HG03521 (cell line): ENCODE measurements around the gene NAPA.

ENCODE experiments used
- ATAC-seq: cut with Tn5 transposase; IDR thresholded peaks from one replicate; pipeline ENCODE4 v1.9.1; 2021; ENCODE audit warnings: mild to moderate bottlenecking, moderate library complexity; ENCODE audit not compliant: unreplicated experiment

Gene NAPA

DNA sequence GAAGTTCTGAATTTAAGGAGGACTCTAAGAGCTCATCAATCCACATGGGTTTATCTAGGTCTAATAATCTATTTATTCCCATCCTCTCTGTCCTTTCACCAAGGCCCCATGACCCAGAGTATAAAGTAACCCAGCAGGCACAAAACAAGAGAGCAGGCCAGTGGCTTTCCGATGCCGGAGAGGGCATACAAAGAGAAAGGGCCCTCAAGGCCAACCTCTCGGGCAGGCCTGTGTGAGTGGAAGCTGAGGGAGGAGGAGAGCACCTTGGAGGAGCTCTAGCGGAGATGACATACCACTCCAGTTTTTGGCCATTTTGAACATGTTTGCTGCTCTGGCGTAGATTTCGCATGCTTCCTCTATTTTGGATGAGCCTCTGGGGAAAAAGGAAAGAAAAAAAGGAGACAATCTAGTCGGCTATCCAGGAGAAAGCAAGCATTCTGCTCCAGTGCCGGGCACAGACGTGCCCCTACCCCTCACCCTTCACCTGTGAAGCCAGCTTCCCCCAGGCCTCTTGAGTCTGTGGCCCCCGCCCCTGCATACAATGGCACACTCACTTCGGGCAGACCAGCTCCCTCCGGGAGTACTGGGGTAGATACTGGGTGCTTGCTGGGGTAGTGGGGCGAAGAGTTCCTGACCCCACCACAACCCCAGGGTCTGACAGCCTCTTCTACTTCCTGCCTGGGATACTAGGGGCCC lies 11.6 kb downstream of the NAPA start:
- ATAC-seq, result no peak

DNA sequence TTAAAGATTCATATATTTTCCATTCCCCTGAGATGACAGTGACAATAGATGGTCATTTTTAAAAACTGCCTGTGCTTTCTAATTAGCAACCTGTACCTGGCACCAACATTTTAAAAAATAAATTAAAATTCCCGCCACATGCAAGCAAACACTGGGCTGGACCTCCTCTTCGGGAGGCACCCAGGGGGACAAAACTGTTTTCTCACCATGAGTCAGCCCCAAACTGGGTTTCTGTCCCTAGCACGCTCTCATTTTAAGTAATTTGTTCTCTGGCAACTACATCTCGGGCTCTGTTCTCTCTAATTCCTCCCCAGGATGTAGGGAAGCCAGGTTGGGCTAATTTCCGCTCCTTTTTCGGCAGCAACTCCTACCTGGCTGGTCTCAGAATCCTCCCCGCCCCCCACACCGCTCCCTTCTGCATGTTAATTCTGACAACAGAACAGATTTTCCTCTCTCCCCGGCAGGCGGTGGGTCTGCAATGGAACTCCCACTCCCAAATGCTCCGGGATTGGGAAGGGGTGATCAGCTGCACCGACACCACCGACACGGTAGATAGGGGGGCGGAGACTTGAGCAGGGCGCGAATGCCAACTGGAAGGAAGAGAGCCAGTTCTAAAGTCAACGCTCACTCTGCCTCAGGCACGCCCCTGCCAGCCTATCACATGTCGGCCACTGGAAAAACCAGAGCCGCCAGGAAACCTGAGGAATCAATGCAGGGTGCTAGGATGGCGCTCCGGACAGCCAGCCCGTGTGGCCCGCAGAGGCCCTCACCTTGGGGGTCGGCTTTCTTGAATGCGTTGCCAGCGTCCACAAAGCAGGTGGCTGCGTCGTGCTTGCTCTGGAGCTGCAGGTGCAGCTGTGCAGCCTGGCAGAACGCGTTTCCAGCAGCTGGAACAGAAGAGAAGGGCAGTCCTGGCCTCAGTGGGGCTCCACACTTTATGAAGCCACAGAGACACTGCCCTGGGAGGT lies 14.7 kb downstream of the NAPA start:
- no peak for ATAC-seq

DNA sequence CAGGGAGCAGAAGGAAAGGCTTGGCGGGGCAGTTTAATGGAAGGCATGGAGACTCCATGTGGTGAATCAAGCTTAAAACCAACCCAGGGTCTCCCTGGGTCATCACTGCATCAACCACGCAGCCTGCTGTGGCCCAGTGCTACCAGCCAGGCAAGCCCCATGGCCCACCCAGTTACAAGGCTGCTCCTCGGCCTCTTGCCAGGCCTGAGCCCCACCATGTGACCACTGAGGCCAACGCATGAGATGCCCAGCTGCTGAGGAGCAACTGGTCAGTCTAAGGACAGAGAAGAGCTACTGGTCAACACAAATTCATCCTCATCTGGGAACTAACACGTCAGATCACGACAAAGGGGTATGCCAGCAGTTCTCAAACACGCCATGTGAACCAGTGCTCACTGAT lies 15.5 kb downstream of the NAPA start:
- no peak for ATAC-seq

DNA sequence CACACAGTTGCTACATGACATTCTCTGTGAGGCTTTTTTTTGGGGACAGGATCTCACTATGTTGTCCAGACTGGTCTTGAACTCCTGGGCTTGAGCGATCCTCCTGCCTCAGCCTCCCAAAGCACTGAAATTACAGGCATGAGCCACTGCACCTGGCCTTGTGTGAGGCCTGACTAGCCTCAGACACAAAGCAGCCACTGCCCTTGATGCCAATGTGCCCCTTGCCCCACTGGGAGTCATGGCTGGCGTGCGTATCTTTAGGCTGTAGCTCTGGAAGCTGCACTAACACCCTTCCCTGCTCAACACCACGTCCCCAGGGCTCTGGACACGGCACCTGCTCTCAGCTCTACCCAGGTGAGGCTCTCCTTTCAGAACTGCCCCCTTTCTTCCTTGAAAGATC lies 16.3 kb downstream of the NAPA start:
- ATAC-seq, result no peak

DNA sequence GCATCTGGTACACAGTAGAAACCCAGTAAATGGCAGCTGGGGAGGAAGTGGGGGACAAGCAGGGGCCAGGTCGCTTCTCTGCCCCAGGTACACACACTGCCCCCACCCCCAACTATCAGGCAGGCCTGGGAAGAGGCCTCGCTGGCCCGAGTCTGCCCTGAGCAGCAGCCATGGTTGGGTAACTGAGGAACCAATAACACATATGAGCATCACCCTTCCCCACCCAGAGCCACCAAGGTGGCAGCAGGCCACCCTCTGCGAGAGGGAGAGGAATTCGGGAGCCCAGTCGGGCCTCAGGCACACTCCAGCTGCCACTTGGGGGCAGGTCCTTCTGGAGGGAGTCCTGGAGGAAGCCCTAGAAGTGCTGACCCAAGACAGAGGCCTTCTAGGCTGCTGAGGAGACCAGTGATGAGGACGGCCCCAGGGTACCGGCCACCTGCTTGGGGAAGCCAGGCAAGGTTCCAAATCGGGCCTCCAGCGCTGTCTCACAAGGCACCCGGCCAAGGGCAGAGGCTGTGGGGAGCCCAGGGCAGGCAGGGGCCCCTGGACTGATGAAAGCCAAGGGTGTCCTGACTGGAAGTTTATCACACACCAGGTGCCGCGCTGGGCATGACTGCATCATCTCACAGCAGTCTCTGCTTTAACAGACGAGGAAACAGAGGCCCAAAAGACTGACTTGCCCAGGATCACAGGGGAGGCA lies 16.9 kb downstream of the NAPA start:
- no peak for ATAC-seq

DNA sequence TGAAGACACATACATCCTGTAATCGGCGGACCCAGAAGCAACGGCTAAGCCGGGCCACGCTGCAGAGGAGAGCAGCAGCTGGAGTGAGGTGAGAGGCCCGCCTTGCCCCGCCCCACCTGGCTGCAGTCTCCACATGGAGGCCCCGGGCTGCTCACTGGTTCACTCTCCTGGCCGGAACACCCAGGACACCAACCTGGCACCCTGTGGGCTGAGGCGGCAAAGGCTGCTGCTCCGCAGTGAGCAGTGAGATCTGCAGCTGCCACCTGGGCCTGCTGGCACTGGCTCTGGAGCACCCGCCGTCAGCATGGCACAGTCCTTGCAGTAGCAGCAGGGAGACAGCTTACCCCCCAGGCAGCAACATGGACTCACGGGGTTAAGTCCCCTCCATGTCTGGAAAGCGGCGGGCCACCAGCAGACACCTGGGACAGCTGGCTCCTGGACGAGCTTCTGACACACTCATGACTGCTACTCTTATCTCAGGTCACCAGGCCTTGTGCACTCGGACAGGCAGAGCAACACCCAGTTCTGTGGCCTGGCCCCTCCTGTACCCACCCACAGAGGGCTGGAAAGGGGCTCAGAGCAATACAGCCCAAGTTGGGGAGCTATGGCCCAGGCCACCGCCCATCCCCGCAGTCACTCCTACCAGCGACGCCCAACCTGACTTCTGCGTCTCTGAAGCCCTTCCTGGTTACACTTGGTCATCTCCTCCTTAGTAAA lies 17.7 kb downstream of the NAPA start:
- no peak for ATAC-seq

DNA sequence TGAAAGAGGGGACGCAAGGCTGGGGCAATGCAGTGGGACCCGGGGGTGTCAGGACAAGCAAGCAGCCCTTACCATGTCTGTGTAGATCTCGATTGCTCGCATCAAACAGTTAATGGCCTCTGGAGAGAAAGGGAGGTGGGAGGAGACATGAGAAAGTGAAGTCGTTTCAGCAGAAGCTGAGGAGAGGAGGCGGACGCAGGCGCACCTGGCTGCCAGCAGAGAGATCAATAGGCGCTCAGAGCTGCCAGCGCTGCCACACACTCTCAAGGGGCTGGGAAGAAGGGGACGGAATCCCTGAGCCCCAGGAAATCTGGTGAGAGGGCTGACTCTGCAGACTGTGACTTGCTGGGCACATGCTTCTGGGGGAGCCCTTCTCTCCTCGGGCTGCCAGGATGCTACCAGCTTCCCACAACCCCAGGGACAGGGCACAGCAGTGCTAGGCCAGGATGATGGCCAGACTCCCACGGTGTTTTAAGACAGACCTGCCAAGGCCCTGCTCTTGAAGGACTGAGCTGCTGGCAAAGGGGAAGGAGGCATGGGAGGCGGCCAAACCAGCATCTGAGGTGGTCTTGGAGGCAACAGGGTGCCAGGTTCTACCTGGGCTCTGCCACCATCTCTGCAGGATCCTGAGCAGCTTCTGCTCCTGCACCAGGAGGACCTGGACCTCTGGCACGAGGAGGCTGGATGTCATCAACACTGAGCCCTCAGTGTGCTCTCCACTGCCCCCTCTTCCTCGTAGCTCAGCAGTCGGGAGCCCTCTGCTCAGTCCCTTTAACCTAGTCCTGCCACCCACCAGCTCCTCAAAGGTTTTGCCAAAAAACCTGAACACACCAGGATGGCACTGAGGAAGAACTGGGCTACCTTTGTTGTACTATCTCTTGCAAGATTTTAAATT lies 19.1 kb downstream of the NAPA start:
- ATAC-seq, result no peak

DNA sequence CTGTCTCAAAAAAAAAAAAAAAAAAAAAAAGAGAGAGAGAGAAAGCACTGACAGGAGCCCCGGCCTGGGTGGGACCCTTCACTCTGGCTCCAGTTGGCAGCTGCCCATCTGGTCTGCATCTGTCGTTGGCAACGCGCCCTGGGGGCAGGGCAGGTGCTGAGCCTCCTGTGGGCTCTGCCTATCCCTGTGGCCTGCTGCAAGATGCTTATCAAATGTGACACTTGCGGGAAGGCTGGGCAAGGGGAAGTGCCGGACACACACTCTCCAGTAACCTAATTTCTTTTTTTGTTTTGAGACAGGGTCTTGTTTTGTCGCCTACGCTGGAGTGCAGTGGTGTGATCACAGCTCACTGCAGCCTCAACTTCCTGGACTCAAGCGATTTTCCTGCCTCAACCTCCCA lies 20.1 kb downstream of the NAPA start:
- ATAC-seq, result no peak

DNA sequence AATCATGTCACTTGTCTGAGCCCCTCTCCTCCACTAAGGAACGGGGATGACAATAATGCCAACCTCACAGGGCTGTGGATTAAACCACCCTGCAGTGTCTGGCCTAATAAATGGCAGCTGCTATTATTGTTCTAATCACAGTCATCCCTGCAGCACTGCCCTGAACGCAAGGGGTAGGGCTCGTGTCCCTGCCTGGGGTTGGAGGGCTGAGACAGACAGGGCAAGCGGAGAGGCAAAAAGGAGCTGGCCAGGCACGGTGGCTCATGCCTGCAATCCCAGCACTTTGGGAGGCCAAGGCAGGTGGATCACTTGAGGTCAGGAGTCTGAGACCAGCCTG lies 20.7 kb downstream of the NAPA start:
- ATAC-seq, result no peak

DNA sequence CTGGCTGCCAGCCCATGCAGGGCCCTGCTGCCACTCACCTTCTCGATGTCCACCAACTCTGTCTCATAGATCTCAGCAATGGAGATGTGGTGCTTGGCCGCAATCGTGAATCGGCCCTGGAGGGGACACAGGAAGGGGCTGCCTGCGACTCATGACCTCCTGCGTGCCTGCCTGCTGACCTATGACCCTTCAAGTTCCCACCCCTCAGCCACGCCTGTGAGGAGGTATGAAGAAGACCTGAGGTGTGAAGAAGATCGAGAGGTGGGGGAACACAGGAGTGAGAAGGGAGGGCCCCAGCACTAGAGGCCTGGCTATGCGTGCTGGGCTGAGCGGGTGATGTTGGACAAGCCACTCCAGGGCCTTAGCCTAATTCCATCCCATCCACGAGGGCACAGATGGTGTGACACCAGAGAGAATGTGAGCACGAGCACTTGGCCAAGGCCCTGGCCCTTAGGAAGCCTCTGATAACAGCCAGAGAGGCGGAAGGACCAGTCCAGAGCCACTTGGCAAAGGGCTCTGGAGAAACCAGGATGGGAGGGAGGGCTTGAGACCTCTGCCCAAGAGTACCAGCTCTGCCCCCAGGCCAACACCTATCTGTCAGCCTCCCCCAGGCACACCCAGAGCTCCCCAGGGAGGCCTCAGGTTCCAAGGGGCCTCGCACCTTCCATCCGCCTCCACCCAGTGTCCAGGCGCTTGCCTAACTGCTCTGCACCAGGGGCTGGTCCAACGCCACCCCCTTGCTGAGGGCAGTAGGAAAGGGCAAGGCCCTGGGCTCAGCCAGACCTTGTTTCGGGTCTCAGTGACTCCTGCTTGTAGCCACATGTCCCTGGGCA lies 21.3 kb downstream of the NAPA start:
- ATAC-seq, result no peak

DNA sequence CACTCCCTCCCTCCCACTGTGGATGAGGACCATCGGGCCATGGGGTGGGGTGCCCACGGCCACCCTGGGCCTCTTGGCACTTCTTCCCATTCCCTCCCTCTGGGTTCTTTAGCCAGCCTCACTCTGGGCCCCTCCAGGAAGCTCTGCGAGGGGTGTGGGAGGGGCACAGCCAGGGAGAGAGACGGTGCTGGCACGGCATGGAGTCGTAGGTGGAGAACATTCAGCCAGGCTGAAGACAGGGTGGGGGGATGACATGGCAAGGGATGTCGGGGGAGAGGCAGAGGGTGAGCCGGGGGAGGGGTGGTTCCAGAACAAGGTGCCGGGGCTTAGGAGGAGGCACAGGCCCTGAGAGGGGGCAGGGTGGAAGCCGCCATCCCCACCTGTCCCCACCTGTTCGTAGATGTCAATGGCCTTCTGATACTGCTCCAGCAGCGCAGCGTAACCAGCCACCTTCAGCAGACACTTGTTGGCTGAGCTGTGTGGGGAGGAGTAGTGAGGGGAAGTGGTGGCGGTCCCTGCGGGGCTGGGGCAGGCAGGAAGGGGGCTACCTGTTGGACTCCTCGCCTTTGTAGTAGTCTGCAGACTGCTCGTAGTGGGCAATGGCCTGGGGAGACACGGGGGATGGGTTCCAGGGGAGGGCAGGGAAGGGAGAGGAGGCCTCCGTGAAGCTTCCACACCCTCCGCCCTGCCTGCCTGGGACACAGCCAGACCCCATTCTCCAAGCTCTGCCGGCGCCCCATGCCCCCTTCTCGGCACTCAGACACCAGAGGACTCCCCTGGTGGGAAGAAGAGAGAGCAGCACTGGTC lies 22.1 kb downstream of the NAPA start:
- no peak for ATAC-seq

DNA sequence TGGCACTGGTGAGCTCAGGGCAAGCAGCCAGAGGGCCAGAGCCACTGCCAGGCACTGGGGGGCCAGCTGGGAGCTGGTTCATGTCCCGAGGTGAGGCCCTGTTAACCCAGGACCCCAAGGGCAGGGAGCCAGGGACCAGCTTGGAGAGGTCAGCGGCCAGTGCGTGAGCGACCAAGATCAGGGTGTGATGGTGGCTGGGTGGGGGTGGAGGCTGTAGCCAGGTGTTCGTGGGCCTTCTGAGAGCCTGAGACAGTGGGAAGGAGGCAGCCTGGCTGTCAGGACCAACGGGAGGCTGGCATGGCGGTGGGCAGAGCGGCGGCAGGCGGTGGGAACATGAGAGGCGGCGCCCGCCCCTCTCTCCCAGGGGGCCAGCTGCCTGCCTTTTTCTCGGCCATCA lies 22.7 kb downstream of the NAPA start:
- no peak for ATAC-seq

DNA sequence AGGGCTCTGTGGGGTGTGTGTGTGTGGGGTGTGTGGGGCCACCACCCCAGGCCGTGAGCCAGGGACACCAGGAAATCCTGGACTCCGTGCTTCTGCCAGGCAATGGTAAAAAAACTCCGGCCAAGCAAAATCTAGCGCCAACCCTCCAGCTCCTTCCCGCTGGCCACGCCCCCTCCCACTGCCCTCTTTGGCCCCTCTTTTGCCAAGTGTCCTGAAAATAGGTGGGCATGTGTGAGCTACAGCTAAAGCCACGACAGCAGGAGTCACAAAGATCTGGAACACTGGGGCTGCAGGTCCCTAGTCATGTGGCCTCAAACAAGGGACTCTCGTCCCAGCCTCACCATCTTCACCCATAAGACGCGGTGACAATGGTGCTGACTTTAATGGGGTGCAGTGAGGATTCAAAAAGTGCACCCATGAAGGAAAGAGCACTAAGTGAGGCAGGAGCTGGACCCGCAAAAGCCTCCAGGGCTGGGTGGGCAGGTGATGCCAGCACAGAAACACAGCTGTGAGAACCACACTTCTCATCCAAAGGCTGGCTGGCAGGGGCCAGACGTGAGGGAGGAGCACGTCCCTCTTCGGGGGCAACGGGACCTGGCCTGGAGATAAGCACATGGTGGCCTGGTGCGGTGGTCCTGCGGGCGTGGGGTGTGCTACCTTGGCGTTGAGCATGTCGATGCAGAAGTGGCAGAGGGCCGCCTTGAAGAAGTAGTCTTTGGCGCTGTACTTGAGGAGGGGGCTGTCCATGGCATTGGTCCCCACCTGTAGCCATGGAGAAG lies 23.3 kb downstream of the NAPA start:
- no peak for ATAC-seq

DNA sequence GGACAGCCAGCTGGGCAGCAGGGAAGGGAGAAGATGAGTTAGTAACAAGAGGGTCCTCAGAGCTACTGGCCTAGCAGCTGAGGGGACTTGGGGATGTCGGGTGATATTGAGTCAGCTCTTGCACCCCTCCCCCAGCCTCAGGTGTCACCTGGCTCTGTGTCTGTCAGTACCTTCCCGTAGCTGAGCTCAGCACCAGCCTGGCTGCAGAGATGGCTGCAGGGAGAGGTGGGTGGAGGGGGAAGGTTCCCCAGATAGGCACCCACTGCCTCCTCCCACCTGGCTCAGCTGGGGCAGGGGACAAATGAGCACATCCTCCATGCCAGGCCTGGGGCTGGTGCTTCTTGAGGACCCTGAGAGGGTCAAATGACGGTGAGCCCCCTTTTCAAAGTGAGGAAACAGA lies 24.0 kb downstream of the NAPA start:
- no peak for ATAC-seq

DNA sequence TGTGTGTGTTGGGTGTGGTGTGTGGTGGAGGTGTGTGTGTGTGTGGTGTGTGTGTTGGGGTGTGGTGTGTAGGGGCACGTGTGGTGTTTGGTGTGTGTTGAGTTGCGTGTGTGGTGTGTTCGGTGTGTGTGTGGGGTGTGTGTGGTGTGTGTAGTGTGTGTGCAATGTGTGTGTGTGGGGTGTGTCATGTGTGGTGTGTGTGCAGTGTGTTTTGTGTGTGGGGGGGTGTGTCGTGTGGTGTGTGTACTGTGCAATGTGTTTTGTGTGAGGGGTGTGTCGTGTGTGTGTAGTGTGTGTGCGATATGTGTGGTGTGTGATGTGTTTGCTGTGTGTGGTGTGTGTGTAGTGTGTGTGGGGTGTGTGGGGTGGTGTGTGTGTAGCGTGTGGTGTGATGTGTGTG lies 24.8 kb downstream of the NAPA start:
- ATAC-seq, result no peak

DNA sequence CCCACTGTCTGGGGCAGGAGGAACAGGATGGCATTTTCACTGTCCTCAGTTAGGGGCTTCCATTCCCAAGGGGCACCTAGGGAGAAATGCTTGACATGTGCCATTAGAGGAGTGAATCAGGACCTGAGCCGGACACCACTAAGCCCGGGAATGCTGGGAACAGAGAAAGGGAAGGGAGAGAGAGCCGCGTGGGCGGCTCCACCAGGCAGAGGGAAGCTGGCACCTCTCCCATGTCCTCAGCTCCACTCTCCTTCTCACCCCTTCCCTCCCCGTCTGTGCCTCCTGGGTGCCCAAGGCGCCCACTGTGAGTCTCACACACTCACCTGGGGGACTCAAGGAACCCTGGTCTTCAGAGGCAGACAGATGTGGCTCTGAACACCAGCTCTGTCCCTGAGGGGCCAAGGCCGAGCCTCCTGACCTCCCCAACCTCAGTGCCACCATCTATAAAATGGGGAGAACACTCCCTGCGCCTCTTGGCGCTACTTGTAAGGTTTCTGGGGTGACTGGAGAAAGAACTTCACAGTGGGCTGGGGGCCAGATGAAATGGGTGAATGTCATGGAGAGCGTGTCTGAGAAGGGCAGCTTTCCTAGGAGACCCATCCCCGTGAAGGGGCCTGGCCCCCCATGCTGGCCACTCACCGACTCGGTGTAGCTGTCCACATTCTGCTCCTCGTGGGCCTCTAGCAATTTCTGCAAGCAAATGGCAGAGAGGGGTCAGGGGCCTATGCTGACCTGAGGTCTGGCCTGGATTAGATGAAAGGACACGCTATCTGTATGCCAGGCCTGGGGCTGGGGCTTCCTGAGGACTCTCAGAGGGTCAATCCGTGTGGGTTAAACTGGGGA lies 25.6 kb downstream of the NAPA start:
- ATAC-seq, result no peak
